GM21447 (cell line): ENCODE measurements around the gene PICALM.

ENCODE experiments used
- ATAC-seq: cut with Tn5 transposase; IDR thresholded peaks from one replicate; pipeline ENCODE4 v1.9.1; 2021; ENCODE audit not compliant: unreplicated experiment

Gene PICALM

GRCh38 chr11:86050196-86050709 lies 18.6 kb downstream of the PICALM start:
- ATAC-seq = no peak

DNA sequence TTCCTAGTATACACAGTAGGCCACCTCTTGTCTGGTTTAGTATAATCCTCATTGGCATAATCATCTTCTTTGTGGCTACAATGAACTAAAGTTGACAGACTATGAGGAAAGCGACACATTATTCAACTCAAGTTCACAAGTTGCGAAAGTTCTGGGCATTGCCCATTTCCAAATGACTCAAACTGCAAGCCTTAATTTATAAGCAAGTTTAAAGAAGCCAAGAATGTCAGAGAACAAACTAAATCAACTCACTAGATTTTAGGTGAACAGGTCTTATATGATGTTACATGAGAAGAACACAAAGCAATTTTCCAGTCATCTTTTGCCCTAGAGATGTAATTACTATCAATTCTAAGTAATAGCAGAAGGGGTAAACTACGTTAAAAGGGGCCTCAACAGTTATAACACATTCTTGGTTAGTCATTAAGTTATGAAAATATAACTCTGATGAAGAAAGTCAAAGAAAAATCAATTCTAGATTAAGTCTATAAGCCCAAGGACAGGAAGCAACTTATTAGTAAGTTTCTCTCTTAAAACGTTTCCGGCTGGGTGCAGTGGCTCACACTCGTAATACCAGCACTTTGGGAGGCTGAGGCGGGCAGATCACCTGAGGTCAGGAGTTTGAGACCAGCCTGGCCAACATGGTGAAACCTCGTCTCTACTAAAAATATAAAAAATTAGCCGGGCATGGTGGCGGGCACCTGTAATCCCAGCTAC lies 21.5 kb downstream of the PICALM start:
- ATAC-seq = peak; percentile 50

DNA sequence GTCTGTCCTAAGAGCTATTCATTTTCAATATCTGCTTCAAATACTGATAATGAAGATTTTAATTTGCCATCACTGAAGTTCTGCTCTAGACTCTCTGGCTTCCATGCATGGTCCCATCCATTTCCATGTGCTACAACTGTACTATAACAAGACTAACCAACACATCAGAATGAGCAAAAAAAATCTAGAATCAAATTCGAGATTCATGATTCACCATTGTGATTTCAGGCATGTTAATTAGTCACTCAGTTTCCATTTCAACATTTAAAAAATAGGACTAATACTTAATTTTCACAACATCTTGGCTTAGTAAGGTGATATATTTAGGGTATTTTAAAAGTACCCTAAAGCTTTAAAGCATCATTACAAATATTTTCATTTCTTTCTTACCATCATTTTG lies 22.8 kb downstream of the PICALM start:
- ATAC-seq = no peak

DNA sequence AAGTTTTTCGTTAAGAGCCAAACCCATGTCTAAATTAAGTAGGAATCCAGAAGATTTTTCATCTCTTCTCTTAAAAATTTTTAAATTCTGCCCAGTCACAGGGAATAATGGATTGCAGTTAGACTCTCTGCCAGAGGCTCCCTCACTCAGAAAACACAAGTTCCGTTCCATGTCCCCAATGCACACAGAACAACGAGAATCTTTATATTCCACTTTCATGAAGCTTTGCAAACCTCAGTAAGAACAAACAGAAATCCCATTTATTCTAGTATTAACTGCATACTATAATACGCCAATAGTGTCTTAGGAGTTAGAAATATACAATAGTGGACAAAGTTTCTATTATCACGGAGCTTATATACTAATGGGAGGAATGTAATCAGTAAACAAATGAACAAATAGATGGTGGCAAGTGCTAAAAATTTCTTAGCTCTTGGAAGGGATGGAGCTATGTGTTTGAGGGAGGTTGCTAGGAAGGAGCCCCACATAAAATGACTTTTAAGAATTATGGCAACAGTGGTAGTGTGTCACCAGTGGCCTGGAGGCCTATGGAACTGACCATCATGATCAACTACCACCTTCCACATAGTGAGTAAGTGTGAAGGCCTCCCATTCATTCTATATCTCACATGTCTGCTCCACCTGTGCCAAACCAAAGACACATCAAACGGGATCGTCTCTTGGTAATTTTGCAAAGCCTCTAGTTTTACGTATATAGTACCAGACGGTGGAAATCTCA lies 24.9 kb downstream of the PICALM start:
- no peak for ATAC-seq

GRCh38 chr11:86041975-86042378 lies 26.9 kb downstream of the PICALM start:
- peak; percentile 74 for ATAC-seq

DNA sequence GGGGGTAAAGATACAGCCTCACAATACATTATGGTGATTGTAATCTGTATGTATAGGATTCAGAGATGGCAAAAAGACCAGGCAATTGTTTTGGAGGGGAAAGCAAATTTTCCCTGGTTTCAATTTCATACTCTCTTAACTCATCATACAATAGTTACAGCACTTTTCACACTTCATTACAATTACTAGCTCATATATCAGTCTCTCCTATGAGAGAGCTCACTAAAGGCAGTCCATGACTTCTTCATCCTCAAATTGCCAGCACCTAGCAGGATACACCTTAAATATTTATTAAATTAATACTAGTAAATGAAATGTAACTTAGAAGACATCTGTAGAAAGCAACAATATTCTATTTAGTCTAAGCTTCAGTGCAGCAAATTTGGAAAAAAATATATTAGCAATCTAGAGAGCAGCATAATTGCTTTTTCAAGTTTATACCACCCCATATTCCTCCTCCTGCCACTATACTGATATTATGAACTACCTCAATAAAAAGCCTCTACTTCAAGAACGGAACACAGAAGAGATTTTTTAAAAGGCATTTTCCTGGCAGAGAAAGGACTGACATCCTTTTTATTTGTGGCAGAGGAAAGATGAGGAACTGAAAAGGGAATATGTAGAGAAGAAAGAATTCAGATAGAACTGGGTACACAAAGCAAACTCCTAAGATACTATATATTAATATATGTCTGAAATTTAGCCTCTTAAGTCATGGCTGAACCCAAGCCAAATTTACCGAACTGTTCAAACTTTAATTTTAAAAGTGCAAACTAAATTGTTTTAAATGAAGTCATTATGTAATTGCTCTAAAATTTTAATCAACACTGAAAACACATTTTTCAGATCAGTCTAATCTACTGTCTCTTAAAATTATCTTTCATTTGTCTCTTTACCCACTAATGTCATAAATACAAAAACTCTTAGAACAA lies 27.7 kb downstream of the PICALM start:
- ATAC-seq = no peak

DNA sequence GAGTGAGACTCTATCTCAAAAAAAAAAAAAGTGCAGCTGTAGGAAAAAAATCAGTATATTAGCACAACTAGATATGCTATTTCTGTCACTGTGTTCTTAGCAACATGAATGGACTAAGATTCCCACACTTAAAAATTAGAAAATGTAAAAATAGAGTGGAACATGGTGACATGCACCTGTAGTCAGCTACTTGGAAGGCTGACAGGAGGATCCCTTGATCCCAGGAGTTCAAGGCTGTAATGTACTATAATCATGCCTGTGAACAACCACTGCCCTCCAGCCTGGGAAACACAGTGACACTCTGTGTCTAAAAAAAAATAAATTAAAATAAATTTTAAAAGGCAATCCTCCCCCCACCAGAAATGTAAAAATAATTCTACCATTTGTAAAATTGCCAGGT lies 29.8 kb downstream of the PICALM start:
- ATAC-seq = no peak

DNA sequence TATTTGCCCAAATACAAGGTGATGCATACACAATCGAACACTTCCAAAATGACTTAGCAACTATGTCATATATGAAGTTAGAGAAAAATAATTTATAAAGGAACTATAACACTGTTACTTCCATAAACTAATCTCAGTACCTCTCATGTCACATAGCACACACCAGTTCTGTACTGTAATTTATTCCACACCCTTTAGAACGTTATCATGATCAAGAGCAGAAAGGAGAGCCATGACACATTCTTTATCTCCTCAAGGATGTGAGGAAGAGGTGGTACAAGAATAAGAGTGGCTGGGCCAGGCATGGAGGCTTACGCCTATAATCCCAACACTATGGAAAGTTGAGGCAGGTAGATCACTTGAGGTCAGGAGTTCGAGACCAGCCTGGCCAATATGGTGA lies 31.1 kb downstream of the PICALM start:
- ATAC-seq = no peak

DNA sequence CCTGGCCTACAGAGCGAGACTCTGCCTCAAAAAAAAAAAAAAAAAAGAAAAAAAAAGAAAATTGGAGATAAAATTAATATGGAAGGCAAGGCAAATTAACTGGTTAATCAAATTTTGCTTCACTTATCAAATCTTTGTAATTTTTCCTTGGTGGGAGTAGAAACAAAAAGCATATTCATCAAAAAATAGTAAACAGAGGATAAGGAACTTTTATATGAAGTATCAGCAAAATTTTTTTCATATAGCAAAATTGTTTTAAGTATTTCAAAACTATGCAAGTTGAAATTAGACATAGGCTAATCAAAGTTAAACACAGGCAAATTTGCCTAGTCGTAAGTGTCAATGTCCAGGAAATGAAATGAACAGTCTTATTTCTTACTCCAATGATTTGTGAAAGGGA lies 33.0 kb downstream of the PICALM start:
- no peak for ATAC-seq

DNA sequence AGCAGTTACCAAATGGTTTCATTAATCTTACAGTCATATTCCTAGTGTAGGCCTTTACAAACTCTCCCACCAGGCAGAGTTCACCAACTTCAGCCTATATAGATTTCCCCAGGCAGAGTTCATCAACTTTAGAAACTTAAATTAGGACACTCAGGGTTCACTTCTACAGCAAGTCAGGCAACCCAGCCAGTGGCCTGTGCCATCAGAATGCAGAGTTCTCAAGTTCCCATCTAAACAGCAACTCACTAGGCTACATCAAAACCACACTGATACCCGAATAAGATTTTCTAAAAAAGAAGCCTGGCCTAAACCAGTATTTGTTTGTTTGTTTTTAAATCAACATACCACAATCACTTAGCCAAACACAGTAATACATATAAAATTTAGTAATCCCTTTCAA lies 33.7 kb downstream of the PICALM start:
- no peak for ATAC-seq

DNA sequence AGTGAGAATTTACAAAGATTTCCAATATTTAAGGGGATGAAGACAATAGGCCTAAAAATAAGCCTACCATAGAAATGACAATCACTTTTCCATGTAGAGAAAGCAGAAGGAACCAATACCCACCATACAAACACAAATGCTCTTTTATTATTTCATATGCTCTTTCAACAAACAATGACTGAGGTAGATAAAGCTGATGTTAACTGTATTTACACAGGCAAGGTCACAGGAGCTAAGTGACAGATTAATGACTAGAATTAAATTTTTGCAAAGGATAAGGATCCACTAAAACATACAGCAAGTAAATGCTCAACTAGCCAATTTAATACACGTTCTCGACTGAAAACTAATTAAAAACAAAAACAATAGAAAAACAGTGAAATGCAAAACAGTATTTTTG lies 34.2 kb downstream of the PICALM start:
- no peak for ATAC-seq

DNA sequence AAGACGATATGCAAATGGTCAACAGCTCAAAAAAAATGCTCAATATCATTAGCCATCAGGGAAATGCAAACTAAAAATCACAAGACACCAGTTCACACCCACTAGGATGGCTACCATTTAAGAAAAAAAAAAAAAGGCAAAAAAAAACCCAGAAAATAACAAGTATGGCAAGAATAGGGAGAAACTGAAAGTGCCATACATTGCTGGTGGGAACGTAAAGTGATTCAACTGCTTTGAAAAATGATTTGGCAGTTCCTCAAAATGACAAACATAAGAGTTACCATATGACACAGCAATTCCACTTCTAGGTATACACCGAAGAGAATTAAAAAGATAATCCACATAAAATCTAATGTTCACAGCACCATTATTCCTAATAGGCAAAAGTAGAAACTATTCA lies 47.5 kb downstream of the PICALM start:
- ATAC-seq = no peak

GRCh38 chr11:86018249-86018648 lies 50.6 kb downstream of the PICALM start:
- no peak for ATAC-seq

GRCh38 chr11:86016451-86016850 lies 52.4 kb downstream of the PICALM start:
- ATAC-seq = no peak

DNA sequence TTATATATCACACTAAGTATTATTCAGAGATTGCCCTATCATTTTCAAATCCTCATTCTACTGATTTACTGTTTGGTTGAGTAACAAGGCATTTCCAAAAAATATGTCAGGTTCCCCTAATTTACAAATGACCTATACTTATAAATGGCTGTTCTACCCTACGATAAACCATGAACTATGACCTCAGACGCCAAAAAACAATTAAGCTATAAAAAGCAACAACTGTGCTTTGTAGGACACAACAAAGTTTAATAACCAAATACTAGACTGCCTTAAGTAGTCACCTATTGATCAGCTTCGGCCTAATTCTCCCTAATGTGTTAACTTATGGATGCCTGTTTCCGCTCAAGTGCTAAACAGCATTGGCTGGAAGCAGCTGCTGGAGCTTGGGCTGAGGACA lies 53.2 kb downstream of the PICALM start:
- ATAC-seq = no peak

DNA sequence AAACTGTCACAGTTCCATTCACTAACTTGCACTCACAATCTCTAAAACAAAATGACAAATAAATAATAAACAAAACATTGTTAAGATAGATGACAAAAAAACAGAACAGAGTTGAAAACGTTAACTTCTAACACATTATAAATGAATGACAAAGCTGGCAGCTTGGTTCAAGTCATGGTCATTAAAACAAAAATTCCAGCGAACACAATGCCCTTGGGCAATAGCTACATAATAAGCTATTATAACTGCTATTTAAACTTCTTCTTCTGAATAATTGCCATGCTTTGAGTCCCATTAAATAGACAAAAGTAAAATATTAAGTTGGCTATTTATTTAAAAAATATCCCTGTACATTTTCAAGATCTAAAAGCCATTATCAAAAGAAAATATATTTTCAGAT lies 54.7 kb downstream of the PICALM start:
- no peak for ATAC-seq

DNA sequence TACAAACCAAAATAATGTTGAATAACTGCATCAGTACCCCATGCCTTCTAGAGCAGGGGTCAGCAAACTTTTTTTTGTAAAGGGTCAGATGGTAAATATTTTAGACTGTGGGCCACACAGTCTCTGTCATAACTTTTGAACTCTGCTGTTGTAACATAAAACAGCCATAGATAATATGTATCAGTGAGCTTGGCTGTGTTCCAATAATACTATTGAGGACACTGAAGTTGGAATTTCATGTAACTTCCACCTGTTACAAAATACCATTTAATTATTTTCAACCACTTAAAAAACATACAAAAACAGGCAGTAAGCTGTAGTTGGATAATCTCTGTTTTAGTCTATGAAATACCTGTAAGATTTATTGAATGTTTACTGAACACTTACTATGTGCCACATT lies 55.2 kb downstream of the PICALM start:
- ATAC-seq = no peak

DNA sequence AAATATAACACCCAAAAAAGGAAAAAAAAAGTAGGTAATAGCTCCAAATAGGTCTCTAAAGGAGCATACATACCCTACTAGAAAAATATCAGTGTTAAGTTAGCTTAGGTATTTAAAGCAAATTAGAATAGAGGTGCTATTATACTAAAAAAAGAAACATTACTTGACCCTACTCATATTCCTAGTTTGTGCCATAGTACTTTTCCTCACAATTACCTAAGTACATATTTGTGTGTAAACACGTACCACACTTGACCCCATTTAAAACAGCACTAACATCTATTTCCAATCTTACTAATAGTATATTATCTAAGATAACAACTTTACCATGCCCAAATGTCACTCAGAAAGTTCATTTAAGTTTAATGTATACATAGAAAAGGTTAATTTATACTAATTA lies 57.7 kb downstream of the PICALM start:
- ATAC-seq = no peak

- ATAC-seq = no peak
Observed at GRCh38 chr11:86003654-86004053, 65.2 kb downstream of the PICALM start.

DNA sequence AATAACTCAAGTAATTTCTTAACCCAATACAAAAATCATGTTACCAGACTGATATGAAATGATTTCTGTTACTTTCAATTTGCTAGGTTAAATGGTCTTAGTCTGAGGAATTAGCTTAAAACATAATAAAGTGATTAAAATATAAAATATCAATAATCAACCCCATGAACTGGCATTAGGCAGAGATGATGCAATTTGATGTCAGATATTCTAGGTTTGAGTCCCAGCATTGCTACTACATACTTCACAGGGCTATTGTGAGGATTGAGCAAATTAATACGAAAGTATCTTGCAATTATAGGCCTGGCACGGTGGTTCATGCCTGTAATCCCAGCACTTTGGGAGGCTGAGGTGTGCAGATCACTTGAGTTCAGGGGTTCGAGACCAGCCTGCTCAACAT lies 66.5 kb downstream of the PICALM start:
- no peak for ATAC-seq

DNA sequence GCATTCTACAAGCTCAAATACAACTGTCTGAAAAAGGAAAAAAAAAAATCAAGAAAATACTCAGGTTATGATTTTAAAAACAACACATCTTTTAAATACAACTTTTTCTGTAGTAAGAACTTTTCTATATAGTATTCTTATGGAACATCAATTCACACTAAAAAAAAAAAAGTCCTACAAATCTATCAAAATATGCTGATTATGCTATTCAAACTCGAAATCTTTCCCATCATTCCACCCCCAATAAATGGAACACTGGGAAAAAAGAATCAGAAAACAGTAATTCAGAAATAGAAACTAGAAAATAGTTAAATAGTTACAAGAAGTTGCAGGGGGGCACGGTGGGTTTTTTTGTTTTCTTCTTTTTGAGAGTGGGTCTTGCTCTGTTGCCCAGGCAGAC lies 77.4 kb downstream of the PICALM start:
- ATAC-seq = no peak
